Posterior cingulate gyrus (tissue), 11 donors: ENCODE data around the gene PRCC.

Experiments used
- DNase-seq, 10 donors: peaks; one replicate each; pipeline versions ENCODE4 v3.0.0 to v3.0.0-alpha.2; 2020 to 2021; ENCODE audit warnings: mixed read lengths in 3 of 10
- intact Hi-C: fragments of 100-400 bp; cut with DNase I; formaldehyde crosslinking; loops from one replicate; pipeline ENCODE4 v1.15.1; 2023

Gene PRCC

GRCh38 chr1:156767101-156767878 is at the start of gene PRCC:
Gene PRCC (plus strand): TSS chr1:156767535. CDS start chr1:156767772, 237 bp downstream.
- peak; percentile 99 to 100 (median 100) for DNase-seq
- intact Hi-C loops: loop anchor here (1.0 kb wide), 2 partner anchors 16 to 26 kb away; partner anchors contain the start of genes HDGF and MRPL24

GRCh38 chr1:156721131-156721530 is 46.2 kb upstream of the PRCC start:
- DNase-seq: peak in 1 of 10 donors; percentile 24
- intact Hi-C loops: no loop called here

- intact Hi-C loops: no loop called here
- DNase-seq: peak in 1 of 10 donors; percentile 18
Measured at GRCh38 chr1:156721535-156721934, 45.8 kb upstream of the PRCC start.

GRCh38 chr1:156725683-156726280 is 41.6 kb upstream of the PRCC start:
- intact Hi-C loops: loop anchor here (1.0 kb wide), 1 partner anchor 36 kb away; no protein-coding TSS in a partner anchor
- DNase-seq: peak; percentile 70 to 98 (median 88)

GRCh38 chr1:156726549-156727226 is 40.6 kb upstream of the PRCC start:
- intact Hi-C loops: loop anchor here (1.0 kb wide), 1 partner anchor 37 kb away; no protein-coding TSS in a partner anchor
- DNase-seq: peak in 2 of 10 donors; percentile 52 to 67

GRCh38 chr1:156727492-156727891 is 39.8 kb upstream of the PRCC start:
- intact Hi-C loops: no loop called here
- no peak for DNase-seq

GRCh38 chr1:156727926-156728598 is 39.3 kb upstream of the PRCC start, which contains the start of gene METTL25B:
Gene METTL25B (plus strand): TSS chr1:156728469. CDS start chr1:156729105, 636 bp downstream.
- peak; percentile 71 to 98 (median 83) for DNase-seq
- intact Hi-C loops: no loop called here

- intact Hi-C loops: no loop called here
- peak; percentile 85 to 100 (median 96) for DNase-seq
Measured at GRCh38 chr1:156728599-156729462, 38.5 kb upstream of the PRCC start, which contains the start of gene ISG20L2. Gene ISG20L2 (minus strand): TSS chr1:156728766. CDS start chr1:156727652, 1,114 bp downstream.

- DNase-seq: peak in 1 of 10 donors; percentile 62
- intact Hi-C loops: no loop called here
Measured at GRCh38 chr1:156733989-156734584, 33.2 kb upstream of the PRCC start.

- DNase-seq: no peak
- intact Hi-C loops: no loop called here
Measured at GRCh38 chr1:156738407-156738806, 28.9 kb upstream of the PRCC start.

GRCh38 chr1:156738916-156739315 is 28.4 kb upstream of the PRCC start:
- intact Hi-C loops: no loop called here
- no peak for DNase-seq

- no peak for DNase-seq
- intact Hi-C loops: no loop called here
Measured at GRCh38 chr1:156740237-156740740, 27.0 kb upstream of the PRCC start.

GRCh38 chr1:156740741-156741480 is 26.4 kb upstream of the PRCC start, which contains the start of gene MRPL24:
Gene MRPL24 (minus strand): TSS chr1:156741088. CDS start chr1:156738704, 2,384 bp downstream.
- intact Hi-C loops: loop anchor here (1.0 kb wide), 1 partner anchor 26 kb away; the partner anchor contains the start of gene PRCC
- peak; percentile 97 to 100 (median 98) for DNase-seq

- intact Hi-C loops: loop anchor here (1.0 kb wide), 1 partner anchor 26 kb away; the partner anchor contains the start of gene PRCC
- no peak for DNase-seq
Measured at GRCh38 chr1:156741481-156741983, 25.8 kb upstream of the PRCC start.

- no peak for DNase-seq
- intact Hi-C loops: no loop called here
Measured at GRCh38 chr1:156742017-156742416, 25.3 kb upstream of the PRCC start.

- DNase-seq: peak in 1 of 10 donors; percentile 40
- intact Hi-C loops: no loop called here
Measured at GRCh38 chr1:156742801-156743200, 24.5 kb upstream of the PRCC start.
